ENCODE results near the gene PMEPA1.

DNA sequence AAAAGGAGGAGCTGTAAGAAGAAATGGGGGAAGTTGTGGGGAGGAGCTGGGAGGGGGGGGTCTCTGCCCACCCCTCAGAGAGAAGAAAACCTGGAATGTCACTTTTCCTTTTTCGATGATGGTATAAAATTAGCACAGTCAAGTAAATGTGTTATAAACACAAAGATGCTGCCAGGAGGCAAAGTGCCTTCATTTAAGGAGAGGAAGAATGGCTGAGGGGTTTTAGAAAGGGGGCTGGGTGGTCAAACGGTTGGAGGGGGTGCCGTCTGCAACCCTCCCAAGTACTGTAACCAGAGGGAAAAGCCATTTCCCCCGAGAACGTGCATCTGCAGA lies 25.0 kb downstream of the PMEPA1 start:
- TF ChIP-seq, protein P1, sequence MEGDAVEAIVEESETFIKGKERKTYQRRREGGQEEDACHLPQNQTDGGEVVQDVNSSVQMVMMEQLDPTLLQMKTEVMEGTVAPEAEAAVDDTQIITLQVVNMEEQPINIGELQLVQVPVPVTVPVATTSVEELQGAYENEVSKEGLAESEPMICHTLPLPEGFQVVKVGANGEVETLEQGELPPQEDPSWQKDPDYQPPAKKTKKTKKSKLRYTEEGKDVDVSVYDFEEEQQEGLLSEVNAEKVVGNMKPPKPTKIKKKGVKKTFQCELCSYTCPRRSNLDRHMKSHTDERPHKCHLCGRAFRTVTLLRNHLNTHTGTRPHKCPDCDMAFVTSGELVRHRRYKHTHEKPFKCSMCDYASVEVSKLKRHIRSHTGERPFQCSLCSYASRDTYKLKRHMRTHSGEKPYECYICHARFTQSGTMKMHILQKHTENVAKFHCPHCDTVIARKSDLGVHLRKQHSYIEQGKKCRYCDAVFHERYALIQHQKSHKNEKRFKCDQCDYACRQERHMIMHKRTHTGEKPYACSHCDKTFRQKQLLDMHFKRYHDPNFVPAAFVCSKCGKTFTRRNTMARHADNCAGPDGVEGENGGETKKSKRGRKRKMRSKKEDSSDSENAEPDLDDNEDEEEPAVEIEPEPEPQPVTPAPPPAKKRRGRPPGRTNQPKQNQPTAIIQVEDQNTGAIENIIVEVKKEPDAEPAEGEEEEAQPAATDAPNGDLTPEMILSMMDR (IDR thresholded peaks at IDR 0.05) = no peak
- no peak for TF ChIP-seq EZH2 (IDR thresholded peaks at IDR 0.05; ENCODE audit: borderline replicate concordance, insufficient read depth, low read depth, low read length, poor library complexity, severe bottlenecking)
